Esophagus muscularis mucosa (tissue), 3 donors: ENCODE measurements around the gene AKAP9.

ENCODE experiments used
- EP300 ChIP-seq: sonication (generic); formaldehyde crosslinking; IDR thresholded peaks from one replicate; pipeline ENCODE4 v1.6.1; 2017; ENCODE audit warnings: antibody characterized with exemption
- POLR2AphosphoS5 ChIP-seq, 2 donors: sonication (generic); formaldehyde crosslinking; IDR thresholded peaks; one replicate each; pipeline ENCODE4 v1.6.1; 2017; ENCODE audit warnings: antibody characterized with exemption in 2 of 2

GRCh38 chr7:92061154-92061553, 120.5 kb downstream of the AKAP9 start:
- TF ChIP-seq POLR2AphosphoS5 (IDR thresholded peaks at IDR 0.05) (no peak), EP300 (no peak)
